Measurements from ENCODE around the gene SYTL1.

Gene SYTL1

DNA sequence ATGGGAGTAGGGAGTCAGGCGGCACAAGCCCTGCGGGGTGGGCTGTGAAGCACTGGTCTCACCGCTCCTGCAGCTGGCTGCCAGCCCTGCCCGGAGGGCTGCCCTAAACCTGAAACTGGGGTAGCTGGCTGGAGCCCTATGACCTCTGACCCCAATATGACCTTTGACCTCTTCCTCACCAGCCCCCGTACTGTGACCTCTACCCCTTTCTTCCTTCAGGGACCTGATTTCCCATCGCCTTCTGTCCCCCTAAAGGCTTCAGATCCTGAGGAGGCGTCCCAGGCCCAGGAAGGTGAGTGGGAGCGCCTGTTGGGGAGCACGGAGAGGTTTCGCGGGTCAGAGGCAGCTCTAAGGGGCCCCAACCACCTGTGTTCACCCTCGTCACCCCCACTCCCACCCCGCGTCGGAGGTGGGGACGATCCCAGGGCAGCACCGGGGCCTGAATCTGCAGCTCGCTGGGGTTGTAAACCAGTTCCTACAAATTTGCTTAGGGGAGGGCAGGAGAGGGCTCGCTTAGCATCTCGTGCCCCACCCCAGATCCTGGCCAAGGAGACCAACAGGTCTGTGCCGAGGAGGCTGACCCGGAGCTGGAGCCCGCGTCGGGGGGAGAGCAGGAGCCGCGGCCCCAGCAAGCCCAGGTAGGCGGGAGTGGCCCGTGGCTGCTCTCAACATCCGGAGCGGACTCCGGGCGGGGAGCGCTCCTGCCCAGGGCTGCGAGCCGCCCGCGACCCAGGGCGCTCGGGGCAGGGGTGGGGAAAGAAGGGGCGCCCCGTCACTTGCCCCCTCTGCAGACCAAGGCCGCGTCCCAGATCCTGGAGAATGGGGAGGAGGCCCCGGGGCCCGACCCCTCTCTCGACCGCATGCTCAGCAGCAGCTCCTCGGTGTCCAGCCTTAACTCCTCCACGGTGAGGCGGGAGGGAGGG lies 7.3 kb downstream of the SYTL1 start:
- no peak for DNase-seq (ENCODE audit: low spot score)

DNA sequence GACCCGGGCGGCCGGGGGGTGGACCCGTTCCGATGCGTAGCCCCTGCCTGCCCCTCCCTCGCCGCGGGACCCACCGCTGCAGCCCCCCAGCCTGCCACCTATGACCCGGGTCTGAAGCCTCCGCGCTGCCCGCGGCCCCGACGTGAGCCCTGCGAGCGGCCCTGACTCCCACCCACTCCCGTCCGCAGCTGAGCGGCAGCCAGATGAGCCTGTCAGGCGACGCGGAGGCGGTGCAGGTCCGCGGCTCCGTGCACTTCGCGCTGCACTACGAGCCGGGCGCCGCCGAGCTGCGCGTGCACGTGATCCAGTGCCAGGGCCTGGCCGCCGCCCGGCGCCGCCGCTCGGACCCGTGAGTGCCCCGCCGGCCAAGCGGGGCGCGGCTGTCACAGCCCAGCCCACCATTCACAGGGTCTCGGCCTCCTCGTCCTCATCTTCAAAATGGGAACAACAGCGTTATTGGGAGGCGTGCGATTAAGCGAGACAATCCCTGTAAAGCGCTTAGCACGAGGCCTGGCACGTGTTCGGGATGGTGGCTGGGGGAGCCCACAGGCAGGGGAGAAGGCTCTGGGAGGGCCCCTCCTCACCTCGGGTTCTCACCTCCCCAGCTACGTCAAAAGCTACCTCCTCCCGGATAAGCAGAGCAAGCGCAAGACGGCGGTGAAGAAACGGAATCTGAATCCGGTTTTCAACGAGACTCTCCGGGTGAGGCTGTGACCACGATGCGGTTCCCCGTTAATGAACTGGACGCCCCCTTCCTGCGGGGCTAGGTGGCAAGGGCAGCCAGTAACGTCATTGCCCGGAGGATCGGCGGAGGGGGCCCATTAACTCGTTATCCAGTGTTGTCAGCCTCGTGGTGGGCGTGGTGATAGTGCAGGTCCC lies 8.2 kb downstream of the SYTL1 start:
- no peak for DNase-seq (ENCODE audit: low spot score)

DNA sequence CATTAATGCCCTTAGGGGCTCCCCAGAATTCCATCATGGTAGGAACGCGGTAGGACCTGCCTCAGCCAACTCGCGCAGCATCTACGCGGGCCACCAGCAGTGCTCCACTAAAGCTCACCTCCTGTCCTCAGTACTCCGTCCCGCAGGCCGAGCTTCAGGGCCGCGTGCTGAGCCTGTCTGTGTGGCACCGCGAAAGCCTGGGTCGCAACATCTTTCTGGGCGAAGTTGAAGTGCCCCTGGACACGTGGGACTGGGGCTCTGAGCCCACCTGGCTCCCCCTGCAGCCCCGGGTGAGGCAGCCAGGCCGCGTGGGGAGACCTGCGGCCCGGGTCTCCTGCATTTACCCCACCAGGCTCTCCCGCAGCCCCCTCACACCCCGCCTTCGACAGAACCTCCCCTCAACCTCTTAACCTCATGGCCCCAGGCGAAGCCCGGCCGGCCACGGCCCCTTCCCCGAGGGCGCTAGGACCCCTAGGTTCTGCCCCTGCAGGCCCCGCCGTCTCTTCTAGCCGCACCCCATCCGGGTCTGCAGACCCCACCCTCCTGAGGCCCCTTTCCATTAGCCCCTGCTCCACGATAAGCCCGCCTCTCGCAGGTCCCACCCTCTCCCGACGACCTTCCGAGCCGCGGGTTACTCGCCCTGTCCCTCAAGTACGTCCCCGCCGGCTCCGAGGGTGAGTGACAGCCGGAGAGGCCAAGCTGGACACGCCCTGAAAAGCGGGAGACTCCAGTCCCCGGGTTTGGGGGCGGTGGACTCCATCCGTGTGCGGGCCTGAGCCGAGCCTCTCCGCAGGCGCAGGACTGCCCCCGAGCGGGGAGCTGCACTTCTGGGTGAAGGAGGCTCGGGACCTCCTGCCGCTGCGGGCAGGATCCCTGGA lies 9.1 kb downstream of the SYTL1 start:
- no peak for DNase-seq (ENCODE audit: low spot score)

DNA sequence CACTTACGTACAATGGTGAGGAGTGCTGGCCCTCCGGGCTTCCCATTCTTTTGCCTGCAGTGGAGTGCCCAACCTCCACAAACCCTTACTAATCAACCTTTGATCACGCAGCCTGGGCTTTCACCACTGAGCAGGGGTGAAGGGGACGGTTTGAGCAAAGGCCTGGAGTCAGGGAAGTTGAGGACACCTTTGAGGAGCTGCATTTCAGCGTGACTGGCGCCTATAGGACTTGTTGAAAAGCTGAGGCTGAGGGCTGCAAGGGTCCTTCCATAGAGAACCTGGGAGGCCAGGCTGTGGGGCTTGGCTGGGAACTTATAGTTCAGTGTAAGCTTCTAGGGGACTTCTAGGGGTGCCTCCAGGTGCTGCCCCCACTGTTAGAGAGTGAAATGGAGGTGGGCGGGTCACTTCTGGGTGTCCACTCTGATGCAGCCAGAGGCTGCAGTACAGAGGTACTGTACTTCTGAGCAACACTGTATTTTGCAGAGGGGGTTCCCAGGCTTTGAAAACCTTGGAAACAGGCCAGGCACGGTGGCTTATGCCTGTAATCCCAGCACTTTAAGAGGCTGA lies 9.8 kb downstream of the SYTL1 start:
- DNase-seq (ENCODE audit: low spot score), result no peak

DNA sequence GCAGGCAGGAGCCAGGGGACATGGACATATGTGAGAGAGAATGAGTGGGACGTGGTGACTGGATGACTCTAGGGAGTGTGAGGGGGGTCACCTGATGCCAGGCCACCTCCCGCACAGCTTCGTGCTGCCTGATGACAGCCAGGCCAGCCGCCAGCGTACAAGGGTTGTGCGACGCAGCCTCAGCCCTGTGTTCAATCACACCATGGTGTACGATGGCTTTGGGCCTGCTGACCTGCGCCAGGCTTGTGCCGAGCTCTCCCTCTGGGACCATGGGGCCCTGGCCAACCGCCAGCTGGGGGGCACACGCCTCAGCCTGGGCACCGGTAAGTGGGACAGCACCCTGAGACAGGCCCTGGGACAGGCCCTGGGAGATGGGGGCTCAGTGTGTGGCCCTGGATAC lies 11.3 kb downstream of the SYTL1 start:
- no peak for DNase-seq (ENCODE audit: low spot score)

DNA sequence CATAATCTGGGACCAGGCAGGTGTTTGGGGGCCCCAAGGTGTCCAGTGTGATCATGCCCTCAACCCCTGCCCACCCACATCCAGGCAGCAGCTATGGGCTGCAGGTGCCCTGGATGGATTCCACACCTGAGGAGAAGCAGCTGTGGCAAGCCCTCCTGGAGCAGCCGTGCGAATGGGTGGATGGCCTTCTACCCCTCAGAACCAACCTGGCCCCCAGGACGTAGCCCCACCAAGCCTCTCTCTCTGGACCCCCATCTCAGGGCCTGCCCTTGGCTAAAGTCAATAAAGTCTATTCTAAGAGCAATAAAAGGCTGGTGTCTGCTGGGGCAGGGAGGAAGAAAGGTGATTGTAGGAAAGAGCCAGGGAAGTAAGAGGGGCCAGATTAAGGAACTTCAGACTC lies 11.8 kb downstream of the SYTL1 start:
- DNase-seq (ENCODE audit: low spot score), result no peak

DNA sequence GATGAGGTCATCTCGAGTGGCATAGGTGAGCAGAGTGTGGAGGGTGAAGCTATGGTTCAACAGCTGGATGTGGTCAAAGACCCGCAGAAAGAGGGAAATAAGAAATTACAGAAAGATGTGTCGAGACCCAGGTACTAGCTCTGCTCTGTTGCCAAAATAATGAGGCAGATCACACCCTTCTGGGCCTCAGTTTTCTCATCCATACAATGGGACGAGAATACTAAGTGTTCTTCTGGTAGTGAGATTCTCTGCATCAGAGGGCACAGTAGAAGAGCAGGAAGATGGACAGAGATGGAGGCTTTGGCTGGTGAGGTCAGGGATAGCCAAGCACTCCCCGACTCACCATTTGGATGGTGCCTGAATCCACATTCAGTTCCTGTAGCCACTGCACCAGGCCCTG lies 13.9 kb downstream of the SYTL1 start:
- no peak for DNase-seq (ENCODE audit: low spot score)

DNA sequence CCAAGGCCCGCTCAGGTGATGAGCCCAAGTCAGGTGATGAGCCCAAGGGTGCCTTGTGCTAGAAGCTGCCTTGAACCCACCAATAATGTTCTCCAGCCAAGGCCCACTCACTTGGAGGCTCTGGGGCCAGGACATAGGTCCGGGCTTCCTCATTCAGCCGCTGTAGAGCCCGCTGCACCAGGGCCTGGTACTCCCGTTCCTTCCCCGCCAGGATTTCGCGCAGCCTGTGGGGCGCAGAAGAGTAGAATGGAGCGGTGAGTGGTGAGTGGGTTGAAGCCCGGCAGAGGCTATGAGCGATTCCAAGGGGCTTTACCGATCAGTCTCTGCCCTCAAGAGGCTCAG lies 14.4 kb downstream of the SYTL1 start:
- no peak for DNase-seq (ENCODE audit: low spot score)

DNA sequence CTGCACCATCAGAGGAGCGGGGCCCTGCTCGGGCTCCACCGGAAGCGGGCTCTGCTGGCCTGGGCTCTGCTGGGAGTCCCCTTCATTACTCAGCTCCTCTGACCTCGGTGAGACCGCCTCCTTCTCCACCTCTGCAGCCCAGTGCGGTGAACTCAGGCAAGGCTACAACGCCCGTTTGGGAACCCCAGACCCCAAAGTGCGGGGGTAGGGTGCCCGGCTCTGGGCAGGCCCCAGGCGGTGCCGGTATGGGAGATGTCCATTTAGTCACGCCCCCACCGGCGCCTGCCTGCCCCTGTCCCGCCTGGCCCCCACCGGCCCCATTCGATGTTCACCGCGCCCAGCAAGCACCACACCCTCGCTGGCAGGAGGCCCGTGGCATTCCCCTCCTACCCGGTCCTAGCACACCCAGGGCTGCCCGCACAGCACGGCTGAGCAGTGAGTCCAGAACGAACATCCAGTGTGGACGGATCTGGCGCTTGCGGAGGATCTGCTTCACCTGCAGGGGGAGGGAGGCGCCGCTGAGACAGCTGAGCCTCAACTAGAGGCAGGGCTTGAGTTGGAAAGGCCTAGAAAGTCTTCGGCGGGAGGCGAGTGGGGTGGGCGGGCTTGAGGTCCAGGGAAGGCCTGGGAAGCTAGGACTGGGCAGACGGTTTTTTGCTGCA lies 14.9 kb downstream of the SYTL1 start:
- no peak for DNase-seq (ENCODE audit: low spot score)

DNA sequence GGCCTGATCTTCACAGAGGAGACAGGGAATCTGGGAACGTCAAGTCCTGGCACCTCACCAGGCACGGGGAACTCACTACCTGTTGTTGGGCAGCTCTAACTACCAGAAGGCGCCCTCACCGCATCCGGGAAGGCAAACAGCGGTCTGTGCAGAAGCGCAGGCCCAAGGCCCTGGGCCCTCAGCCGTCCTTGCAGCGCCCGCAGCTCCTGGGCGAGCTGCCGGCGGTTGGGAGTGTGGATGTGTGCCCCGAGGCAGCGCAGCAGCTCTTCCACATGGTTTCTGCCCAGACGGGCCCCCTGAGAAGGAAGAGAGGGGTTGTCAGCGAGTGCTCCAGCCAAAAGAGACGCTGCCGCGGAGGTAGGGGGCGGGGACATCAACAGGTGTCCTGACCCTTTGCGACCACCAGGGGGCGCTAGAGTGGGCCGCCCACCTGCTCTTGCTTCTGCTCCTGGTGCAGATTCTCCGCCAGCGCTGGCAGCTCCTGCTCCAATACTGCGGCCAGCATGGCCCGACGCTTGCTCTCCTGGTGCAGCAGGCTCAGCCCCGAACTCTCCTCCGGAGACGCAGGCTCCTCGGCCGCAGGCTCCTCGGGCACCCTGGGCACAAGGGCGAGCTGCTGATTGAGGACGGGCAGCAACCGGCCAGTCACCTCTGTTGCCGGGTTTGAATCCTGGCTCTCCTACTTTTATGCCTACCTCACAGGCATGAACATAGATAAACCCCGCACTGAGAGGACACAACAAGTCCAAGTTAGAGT lies 15.6 kb downstream of the SYTL1 start:
- DNase-seq (ENCODE audit: low spot score), result peak; percentile 88

DNA sequence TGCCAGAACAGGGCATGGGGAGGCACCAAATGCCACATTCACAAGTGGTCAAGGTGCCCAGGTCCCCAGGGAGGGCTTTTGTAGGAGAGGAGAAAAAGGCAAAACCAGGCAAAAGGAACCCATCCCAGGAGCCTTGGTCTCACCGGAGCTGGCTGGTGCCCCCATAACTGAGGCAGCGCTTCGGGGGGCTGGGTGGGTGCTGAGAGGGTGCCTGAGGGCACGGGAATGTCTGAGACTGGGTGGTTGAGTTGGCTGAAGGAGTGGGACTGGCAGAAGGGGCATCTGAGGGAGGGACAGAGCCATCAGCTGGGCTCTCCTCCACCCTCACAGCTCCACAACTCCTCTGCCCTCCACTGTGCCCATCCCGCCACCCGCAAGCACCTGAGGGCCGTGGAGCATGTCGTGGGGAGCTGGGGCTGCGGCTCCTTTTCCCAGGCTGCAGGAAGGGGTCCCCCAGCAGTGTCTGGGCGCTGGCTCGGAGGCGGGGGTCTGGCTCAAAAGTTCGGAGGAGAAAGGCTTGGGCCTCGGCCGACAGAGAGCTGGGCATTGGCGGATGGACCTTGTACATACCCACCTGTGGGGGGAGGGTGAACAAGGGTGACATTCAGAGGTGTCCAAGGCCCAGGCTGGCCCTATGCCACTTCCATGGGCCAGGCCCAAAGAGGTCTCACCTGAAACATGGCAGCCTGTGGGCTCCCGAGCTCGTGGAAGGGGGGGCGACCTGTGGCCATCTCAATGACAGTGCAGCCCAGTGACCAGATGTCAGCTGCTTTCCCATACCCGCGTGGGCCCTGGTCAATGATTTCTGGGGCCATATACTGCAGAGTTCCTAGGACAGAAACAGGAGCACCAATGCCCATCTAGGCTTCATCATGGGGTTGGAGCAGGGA lies 16.5 kb downstream of the SYTL1 start:
- DNase-seq (ENCODE audit: low spot score), result no peak

DNA sequence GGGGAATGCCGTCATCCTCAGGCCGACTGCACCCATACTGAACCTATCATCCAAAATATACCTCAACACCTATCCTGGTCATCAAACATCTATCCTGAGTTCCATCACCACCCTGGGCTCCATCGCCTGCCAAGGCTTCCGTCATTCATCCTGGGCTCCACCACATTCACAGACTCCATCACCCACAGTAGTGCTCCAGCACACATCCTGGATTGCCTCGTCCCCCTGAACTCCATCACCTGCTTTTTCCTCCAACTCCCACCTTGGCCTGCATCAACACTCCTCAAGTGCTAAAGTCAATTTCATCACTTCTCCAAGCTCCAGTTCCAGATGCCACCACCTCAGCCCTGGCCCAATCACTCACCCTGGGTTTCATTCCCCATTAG lies 17.1 kb downstream of the SYTL1 start:
- no peak for DNase-seq (ENCODE audit: low spot score)

DNA sequence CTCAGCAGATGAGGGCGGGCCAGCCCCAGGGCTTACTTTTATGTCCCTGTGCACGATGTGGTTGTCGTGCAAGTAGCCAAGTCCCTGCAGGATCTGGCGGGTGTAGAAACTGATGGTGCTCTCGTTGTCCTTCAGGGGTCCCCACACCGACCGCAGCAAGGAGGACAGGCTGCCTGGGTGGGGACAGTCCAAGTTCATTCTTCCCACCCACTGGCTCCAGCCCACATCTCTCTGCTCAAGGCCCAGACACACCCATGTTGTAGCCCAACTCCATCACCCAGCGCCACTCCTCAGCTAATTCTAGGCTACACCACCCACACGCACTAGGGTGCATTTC lies 18.0 kb downstream of the SYTL1 start:
- no peak for DNase-seq (ENCODE audit: low spot score)

DNA sequence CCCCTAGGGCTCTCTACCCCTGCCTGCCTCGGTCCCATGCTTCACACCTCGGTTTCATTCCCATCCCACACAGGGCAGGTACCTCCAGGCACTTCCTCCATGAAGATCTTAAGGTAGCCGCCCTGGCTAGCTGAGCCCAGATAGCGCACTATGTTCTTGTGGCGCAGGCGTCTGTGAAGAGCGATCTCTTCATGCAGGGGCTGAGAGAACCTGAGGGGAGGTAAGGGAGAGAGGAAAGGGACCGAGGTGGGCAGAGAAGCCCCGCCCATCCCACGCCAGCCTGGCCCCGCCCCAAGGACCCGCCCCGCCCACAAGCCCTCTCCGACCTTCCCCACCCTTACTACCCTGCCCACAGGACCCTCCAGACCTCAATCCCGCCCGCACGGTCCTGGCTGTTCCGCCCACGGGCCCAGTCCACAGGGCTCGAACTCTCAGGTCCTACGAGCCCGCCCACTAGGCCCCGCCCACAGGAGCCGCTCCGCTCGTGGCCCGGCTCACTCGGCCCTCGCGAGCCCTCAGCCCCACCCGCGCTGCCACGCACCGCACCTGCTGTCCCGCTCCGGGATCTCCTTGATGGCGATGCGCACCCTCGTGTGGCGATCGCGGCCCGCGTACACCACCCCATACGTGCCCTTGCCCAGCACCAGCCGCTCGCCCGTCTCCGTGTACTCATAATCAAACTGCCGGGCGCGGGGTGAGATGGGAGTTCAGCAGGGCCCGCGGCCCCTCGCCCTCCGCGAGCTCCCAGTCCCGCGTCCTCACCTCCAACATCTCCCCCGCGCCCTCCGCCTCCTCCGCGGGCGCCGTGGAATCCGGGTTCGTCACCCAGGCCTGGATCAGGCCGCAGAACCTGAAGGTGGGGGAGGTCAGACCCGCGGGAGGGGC lies 18.6 kb downstream of the SYTL1 start:
- no peak for DNase-seq (ENCODE audit: low spot score)

DNA sequence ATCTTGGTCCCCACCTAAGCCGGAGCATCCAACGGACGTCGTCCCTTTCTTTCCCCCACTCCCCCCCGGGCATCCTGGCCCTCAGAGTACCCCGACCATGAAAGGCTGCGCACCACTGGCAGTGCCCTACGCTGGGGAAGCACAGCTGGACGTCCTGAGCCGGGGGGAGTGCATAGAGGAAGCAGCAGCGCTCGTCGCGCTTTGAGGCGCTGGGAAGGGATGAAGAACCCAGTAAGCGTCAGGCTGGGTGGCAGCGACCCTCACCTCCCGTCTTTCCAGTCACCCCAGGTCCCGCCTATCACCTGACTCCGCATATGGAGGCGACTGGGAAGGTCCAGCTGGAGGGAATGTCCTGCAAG lies 19.2 kb downstream of the SYTL1 start:
- DNase-seq (ENCODE audit: low spot score), result no peak

DNA sequence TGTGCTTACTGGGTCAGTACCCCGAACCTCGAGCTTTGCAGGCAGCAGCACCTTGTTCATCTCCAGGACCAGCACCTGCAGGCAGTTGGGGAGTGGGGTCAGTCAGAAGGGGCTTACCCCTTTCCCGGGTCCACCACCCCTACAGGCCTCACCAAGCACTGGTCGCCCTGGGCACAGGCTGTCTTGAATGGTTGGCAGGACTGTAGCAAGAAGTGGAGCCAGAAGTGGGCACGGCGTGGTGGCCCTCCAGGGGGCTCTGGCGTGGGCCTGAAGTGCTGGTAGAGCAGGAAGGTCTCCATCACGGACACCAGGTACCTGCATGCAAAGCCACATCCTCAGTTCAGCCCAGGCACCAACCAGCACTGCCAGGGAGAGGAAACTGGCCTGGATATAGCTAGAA lies 19.7 kb downstream of the SYTL1 start:
- DNase-seq (ENCODE audit: low spot score), result no peak

DNA sequence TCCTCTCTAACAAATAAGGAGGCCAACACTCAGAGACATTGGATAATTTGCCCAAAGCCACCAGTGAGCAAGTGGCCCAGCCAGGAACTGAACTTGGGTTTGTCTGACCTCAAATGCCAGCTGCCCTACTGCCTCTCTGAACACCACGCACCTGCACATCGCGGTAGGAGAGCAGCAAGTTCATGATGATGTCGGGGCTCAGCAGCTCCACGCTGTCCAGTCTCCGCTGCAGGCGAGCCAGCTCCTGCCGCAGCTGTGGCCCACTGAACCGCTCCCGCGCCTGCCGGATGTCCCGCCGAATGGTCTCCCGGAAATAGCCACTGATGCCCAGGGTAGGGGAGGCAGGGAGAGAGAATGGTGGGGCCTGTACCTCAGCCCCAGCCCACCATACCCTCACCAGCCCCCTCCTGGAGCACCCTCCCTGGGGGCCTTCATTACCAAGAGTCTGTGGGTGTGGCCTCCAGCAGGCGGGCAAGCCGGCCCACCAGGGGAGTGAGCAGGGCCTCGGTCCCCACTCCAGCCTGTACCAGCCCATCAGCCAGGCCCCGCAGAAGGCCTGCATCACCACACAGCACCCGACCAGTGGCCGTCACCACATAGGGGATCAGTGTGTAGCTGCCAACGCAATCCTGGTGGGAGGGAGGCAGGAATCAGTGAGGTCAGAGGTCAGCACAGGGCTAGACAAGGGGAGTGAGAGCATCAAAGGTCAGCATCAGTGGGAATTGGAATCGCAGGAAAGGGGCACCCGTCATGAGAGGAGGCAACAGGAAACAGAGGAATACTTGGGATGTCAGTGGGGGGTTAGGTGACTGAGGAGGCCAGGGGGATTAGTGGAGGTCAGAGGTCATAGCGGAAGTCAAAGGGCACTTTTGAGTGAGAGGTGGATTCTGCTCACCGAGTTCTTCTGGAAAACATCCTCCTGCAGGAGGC lies 22.2 kb downstream of the SYTL1 start:
- DNase-seq (ENCODE audit: low spot score), result no peak
